Erythroblast (primary cell): ENCODE results near the gene SULT6B1.
"Not testable (repeated sequence)": the region's sequence is repeated elsewhere in the genome, so short reads cannot be mapped to it uniquely, and the experiment has no call there.

Experiments used
- DNase-seq, 2 experiments: peaks; one replicate each; lab custom pipeline; 2025; lab: John Stamatoyannopoulos, UW
- GATA1 ChIP-seq: IDR thresholded peaks from 2 replicates; pipeline ENCODE4 v1.6.1; 2011; ENCODE audit warnings: low read depth, mild to moderate bottlenecking, control low read depth, low read length, moderate library complexity
- POLR2A ChIP-seq: IDR thresholded peaks from 2 replicates; pipeline ENCODE4 v1.6.1; 2011; ENCODE audit warnings: mild to moderate bottlenecking, low read length

SULT6B1 gene

GRCh38 chr2:37205689-37206341, 17.3 kb upstream of the SULT6B1 start:
- TF ChIP-seq GATA1 (no peak), POLR2A (no peak)
- no peak for DNase-seq

- not testable (repeated sequence) for DNase-seq
Measured at GRCh38 chr2:37205071-37205661, 16.7 kb upstream of the SULT6B1 start.

- no peak for DNase-seq
- TF ChIP-seq GATA1 (no peak), POLR2A (no peak)
Measured at GRCh38 chr2:37203708-37204107, 15.2 kb upstream of the SULT6B1 start.

- DNase-seq, result no peak
- TF ChIP-seq POLR2A, result no peak
- no peak for TF ChIP-seq GATA1
Measured at GRCh38 chr2:37201766-37202165, 13.3 kb upstream of the SULT6B1 start.

GRCh38 chr2:37201208-37201607, 12.7 kb upstream of the SULT6B1 start:
- DNase-seq, result no peak
- TF ChIP-seq GATA1 (no peak), POLR2A (no peak)

GRCh38 chr2:37198681-37199065, 10.2 kb upstream of the SULT6B1 start:
- no peak for TF ChIP-seq GATA1
- no peak for TF ChIP-seq POLR2A
- DNase-seq, result no peak

GRCh38 chr2:37196320-37197195, 8.1 kb upstream of the SULT6B1 start, which contains the start of gene CEBPZOS:
Gene CEBPZOS, plus strand, starts transcription at chr2:37196496. Its CDS starts 3,209 bp downstream, at chr2:37199705.
- TF ChIP-seq GATA1 (no peak), POLR2A (peak; percentile 88)
- DNase-seq, result peak; percentile 87 to 92

GRCh38 chr2:37195862-37196319, 7.4 kb upstream of the SULT6B1 start:
- not testable (repeated sequence) for DNase-seq

- no peak for TF ChIP-seq GATA1
- no peak for TF ChIP-seq POLR2A
- no peak for DNase-seq
Measured at GRCh38 chr2:37192551-37192950, 4.1 kb upstream of the SULT6B1 start.

GRCh38 chr2:37191747-37192146, 3.3 kb upstream of the SULT6B1 start:
- TF ChIP-seq GATA1, result no peak
- no peak for TF ChIP-seq POLR2A
- DNase-seq, result no peak

GRCh38 chr2:37191253-37191652, 2.8 kb upstream of the SULT6B1 start:
- DNase-seq, result no peak
- TF ChIP-seq GATA1 (no peak), POLR2A (no peak)

GRCh38 chr2:37190290-37190689, 1.8 kb upstream of the SULT6B1 start:
- DNase-seq, result no peak
- TF ChIP-seq POLR2A (no peak), GATA1 (no peak)

- DNase-seq, result peak in 1 of 2 experiments; percentile 5
- TF ChIP-seq POLR2A (no peak), GATA1 (no peak)
Measured at GRCh38 chr2:37189452-37190153, 1.1 kb upstream of the SULT6B1 start.
